ENCODE data around the gene RBM23.

Gene RBM23

GRCh38 chr14:22915886-22916521, 2.9 kb downstream of the RBM23 start:
- peak; percentile 85 to 92 for DNase-seq

GRCh38 chr14:22914836-22915235, 4.1 kb downstream of the RBM23 start:
- DNase-seq = peak; percentile 47 to 68

GRCh38 chr14:22910916-22911315, 8.0 kb downstream of the RBM23 start:
- no peak for DNase-seq

GRCh38 chr14:22908601-22909000, 10.3 kb downstream of the RBM23 start:
- peak in 1 of 2 donors; percentile 19 for DNase-seq

GRCh38 chr14:22907429-22907828, 11.5 kb downstream of the RBM23 start:
- no peak for DNase-seq

GRCh38 chr14:22906073-22906472, 12.9 kb downstream of the RBM23 start:
- DNase-seq = no peak

- DNase-seq = no peak
Measured at GRCh38 chr14:22905627-22906026, 13.3 kb downstream of the RBM23 start.

- no peak for DNase-seq
Measured at GRCh38 chr14:22903742-22904087, 15.2 kb downstream of the RBM23 start.

- DNase-seq = no peak
Measured at GRCh38 chr14:22901799-22902198, 17.1 kb downstream of the RBM23 start.

GRCh38 chr14:22900081-22900799, 18.7 kb downstream of the RBM23 start:
- peak; percentile 56 to 64 for DNase-seq

GRCh38 chr14:22898302-22899090, 20.5 kb downstream of the RBM23 start:
- DNase-seq = no peak

GRCh38 chr14:22897357-22897756, 21.6 kb downstream of the RBM23 start:
- no peak for DNase-seq

- DNase-seq = no peak
Measured at GRCh38 chr14:22896760-22897159, 22.2 kb downstream of the RBM23 start.

- DNase-seq = no peak
Measured at GRCh38 chr14:22896356-22896755, 22.6 kb downstream of the RBM23 start.

GRCh38 chr14:22895402-22895801, 23.5 kb downstream of the RBM23 start:
- DNase-seq = no peak

GRCh38 chr14:22893706-22894105, 25.2 kb downstream of the RBM23 start:
- no peak for DNase-seq

GRCh38 chr14:22892488-22892887, 26.5 kb downstream of the RBM23 start:
- DNase-seq = no peak

GRCh38 chr14:22890416-22890815, 28.5 kb downstream of the RBM23 start:
- DNase-seq = no peak

GRCh38 chr14:22888662-22889061, 30.3 kb downstream of the RBM23 start:
- no peak for DNase-seq

GRCh38 chr14:22887990-22888378, 31.0 kb downstream of the RBM23 start:
- no peak for DNase-seq

- peak; percentile 25 to 28 for DNase-seq
Measured at GRCh38 chr14:22887260-22887989, 31.5 kb downstream of the RBM23 start.

GRCh38 chr14:22886500-22887259, 32.3 kb downstream of the RBM23 start:
- peak; percentile 7 to 32 for DNase-seq
